MM.1S (cell line): ENCODE results near the gene MBTPS1.

Experiments
- DNase-seq: peaks from one replicate; pipeline ENCODE4 v3.0.0-alpha.2; 2015
- H2AFZ ChIP-seq: fragments of 300-600 bp; sonication (generic); 2 replicates; pipeline ENCODE4 v1.6.0; 2016; ENCODE audit warnings: antibody characterized with exemption, low read length
- H3F3A ChIP-seq: fragments of 300-600 bp; sonication (generic); 2 replicates; pipeline ENCODE4 v1.6.1; 2016; ENCODE audit warnings: mild to moderate bottlenecking, antibody characterized with exemption, low read length, moderate library complexity, mixed read lengths; ENCODE audit not compliant: insufficient read depth
- H3K27ac ChIP-seq: fragments of 300-600 bp; sonication (generic); 2 replicates; pipeline ENCODE4 v1.5.1; 2016; ENCODE audit warnings: mild to moderate bottlenecking, low read length
- H3K27me3 ChIP-seq: fragments of 300-600 bp; sonication (generic); replicated peaks from 2 replicates; pipeline ENCODE4 v1.6.0; 2016; ENCODE audit warnings: low read length; ENCODE audit not compliant: insufficient read depth
- H3K36me3 ChIP-seq: fragments of 300-600 bp; sonication (generic); replicated peaks from 2 replicates; pipeline ENCODE4 v1.6.1; 2016; ENCODE audit warnings: mild to moderate bottlenecking, low read length, mixed read lengths; ENCODE audit not compliant: insufficient read depth
- H3K4me1 ChIP-seq: fragments of 300-600 bp; sonication (generic); 2 replicates; pipeline ENCODE4 v1.6.1; 2016; ENCODE audit warnings: low read length, mixed read lengths
- H3K4me2 ChIP-seq: fragments of 300-600 bp; sonication (generic); 2 replicates; pipeline ENCODE4 v1.6.0; 2016; ENCODE audit warnings: low read depth, low read length
- H3K4me3 ChIP-seq: fragments of 300-600 bp; sonication (generic); 2 replicates; pipeline ENCODE4 v1.5.1; 2016; ENCODE audit warnings: low read length, mixed read lengths
- H3K79me2 ChIP-seq: fragments of 300-600 bp; sonication (generic); 2 replicates; pipeline ENCODE4 v1.6.1; 2016; ENCODE audit warnings: mixed run types, low read length, mixed read lengths
- H3K9ac ChIP-seq: fragments of 300-600 bp; sonication (generic); 2 replicates; pipeline ENCODE4 v1.6.1; 2016; ENCODE audit warnings: low read length, mixed read lengths
- H3K9me2 ChIP-seq: fragments of 300-600 bp; sonication (generic); replicated peaks from 2 replicates; pipeline ENCODE4 v1.6.1; 2016; ENCODE audit warnings: mild to moderate bottlenecking, low read length, mixed read lengths; ENCODE audit not compliant: insufficient read depth
- H3K9me3 ChIP-seq: fragments of 300-600 bp; sonication (generic); replicated peaks from 2 replicates; pipeline ENCODE4 v1.6.1; 2016; ENCODE audit warnings: mild to moderate bottlenecking, low read length, mixed read lengths; ENCODE audit not compliant: insufficient read depth
- H4K20me1 ChIP-seq: fragments of 300-600 bp; sonication (generic); 2 replicates; pipeline ENCODE4 v1.6.1; 2016; ENCODE audit warnings: mild to moderate bottlenecking, low read length, moderate library complexity, mixed read lengths; ENCODE audit not compliant: insufficient read depth
- EZH2 ChIP-seq: fragments of 300-600 bp; sonication (generic); optimal IDR thresholded peaks from 2 replicates; pipeline ENCODE3; 2017; ENCODE audit warnings: low read depth, mild to moderate bottlenecking, antibody characterized with exemption, low read length, mixed read lengths
- EZH2phosphoT487 ChIP-seq: fragments of 300-600 bp; sonication (generic); IDR thresholded peaks from 2 replicates; pipeline ENCODE4 v1.6.1; 2018; ENCODE audit warnings: antibody characterized with exemption, low read length
- TF ChIP-seq, protein P1 (sequence below): fragments of 300-600 bp; sonication (generic); IDR thresholded peaks from 2 replicates; pipeline ENCODE4 v1.5.1; 2016; ENCODE audit warnings: antibody characterized with exemption, low read length, mixed read lengths

Gene MBTPS1

DNA sequence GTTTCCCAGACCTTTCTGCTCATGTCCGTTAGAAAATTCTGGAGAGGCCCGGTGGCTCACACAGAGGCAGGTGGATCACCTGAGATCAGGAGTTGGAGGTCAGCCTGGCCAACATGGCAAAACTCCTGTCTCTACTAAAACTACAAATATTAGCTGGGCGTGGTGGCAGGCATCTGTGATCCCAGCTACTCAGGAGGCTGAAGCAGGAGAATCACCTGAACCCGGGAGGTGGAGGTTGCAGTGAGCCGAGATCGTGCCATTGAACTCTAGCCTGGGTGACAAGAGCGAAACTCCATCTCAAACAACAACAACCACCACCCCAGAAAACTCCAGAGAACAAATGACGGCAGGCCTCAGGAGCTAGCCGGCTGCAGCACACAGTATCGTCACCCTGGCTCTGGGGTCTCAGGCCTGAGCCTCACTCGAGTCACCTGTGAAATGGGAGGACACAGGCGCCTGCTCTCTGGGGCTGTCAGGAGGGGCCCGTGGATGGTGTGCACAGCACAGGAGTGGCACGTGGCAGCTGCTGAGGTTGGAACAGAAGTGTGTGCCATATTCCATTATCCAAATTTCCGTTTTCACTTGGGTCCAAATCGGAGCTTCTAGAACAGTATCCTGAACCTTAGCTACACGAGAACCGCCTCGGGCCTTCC is 70.8 kb downstream of the MBTPS1 start:
- Histone ChIP-seq H3K27ac (no peak overlapping the region), H3K4me3 (no peak overlapping the region), H4K20me1 (no peaks in the 10 kb centered on the region), H3K9ac (no peak overlapping the region), H3K9me3 (no peaks in the 10 kb centered on the region), H3K4me1 (no peaks in the 10 kb centered on the region), H3K9me2 (no peaks in the 10 kb centered on the region), H3K36me3 (no peaks in the 10 kb centered on the region), H2AFZ (no peak overlapping the region), H3K4me2 (no peak overlapping the region), H3F3A (no peaks in the 10 kb centered on the region), H3K79me2 (no peaks in the 10 kb centered on the region), H3K27me3 (0 out of 2 replicates have a peak, but pooled peaks cover under 1% of the 10 kb centered on the region)
- TF ChIP-seq, protein P1, sequence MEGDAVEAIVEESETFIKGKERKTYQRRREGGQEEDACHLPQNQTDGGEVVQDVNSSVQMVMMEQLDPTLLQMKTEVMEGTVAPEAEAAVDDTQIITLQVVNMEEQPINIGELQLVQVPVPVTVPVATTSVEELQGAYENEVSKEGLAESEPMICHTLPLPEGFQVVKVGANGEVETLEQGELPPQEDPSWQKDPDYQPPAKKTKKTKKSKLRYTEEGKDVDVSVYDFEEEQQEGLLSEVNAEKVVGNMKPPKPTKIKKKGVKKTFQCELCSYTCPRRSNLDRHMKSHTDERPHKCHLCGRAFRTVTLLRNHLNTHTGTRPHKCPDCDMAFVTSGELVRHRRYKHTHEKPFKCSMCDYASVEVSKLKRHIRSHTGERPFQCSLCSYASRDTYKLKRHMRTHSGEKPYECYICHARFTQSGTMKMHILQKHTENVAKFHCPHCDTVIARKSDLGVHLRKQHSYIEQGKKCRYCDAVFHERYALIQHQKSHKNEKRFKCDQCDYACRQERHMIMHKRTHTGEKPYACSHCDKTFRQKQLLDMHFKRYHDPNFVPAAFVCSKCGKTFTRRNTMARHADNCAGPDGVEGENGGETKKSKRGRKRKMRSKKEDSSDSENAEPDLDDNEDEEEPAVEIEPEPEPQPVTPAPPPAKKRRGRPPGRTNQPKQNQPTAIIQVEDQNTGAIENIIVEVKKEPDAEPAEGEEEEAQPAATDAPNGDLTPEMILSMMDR, result no peak
- TF ChIP-seq EZH2 (no peak), EZH2phosphoT487 (no peak)
- DNase-seq, result no peak

- H3K79me2 ChIP-seq, result no peaks in the 10 kb centered on the region
Measured at GRCh38 chr16:84045001-84045817, 71.5 kb downstream of the MBTPS1 start.

DNA sequence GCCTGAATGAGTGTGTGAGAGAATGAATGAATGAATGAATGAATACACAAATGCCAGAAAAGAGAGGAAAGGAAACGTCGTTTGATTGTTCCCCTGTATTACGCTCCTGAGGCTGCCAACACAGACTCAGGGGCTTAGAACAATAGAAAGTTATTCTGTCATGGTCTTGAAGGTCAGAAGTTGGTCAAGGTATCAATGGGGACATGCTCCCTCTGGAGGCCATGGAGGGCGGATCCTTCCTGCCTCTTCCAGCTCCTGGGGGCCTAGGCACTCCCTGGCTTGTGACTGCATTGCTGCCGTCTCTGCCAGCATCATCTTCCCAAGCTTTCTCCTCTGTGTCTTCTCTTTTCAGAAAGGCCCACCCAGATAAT is 72.6 kb downstream of the MBTPS1 start:
- Histone ChIP-seq H3K4me3 (no peak overlapping the region), H3K9me3 (no peaks in the 10 kb centered on the region), H3K27me3 (peaks cover 11% of the 10 kb centered on the region; the same call in 1 of the 2 replicates), H3K9ac (no peak overlapping the region), H3K27ac (no peak overlapping the region), H3K79me2 (no peaks in the 10 kb centered on the region), H3K9me2 (no peaks in the 10 kb centered on the region), H3K36me3 (no peaks in the 10 kb centered on the region), H2AFZ (no peak overlapping the region), H3K4me2 (no peak overlapping the region), H3F3A (no peaks in the 10 kb centered on the region), H3K4me1 (no peaks in the 10 kb centered on the region), H4K20me1 (no peaks in the 10 kb centered on the region)
- TF ChIP-seq EZH2, result no peak
- TF ChIP-seq, protein P1, result peak; percentile 9; the same call in 1 of the 2 replicates
- no peak for DNase-seq

More at GRCh38 chr16:84045001-84045817, 71.5 kb downstream of the MBTPS1 start:
- TF ChIP-seq, protein P1, result no peak
- no peak for TF ChIP-seq EZH2phosphoT487
- TF ChIP-seq EZH2, result no peak
- H4K20me1 ChIP-seq, result no peaks in the 10 kb centered on the region
- H3K4me3 ChIP-seq, result no peak overlapping the region
- no peak overlapping the region for H3K27ac ChIP-seq
- no peak overlapping the region for H2AFZ ChIP-seq
- H3K4me1 ChIP-seq, result no peaks in the 10 kb centered on the region
- no peak overlapping the region for H3K4me2 ChIP-seq
- DNase-seq, result no peak
- H3K9me2 ChIP-seq, result no peaks in the 10 kb centered on the region
- no peaks in the 10 kb centered on the region for H3F3A ChIP-seq
- peaks cover 8% of the 10 kb centered on the region; the same call in 1 of the 2 replicates for H3K27me3 ChIP-seq
- H3K36me3 ChIP-seq, result no peaks in the 10 kb centered on the region
- no peak overlapping the region for H3K9ac ChIP-seq
- no peaks in the 10 kb centered on the region for H3K9me3 ChIP-seq
